ENCODE measurements around the gene CACNB2.
A peak's percentile ranks its signal among the peaks of the same experiment; 100 is the strongest.

CACNB2 gene

GRCh38 chr10:18140149-18140956, at the start of gene CACNB2:
Gene CACNB2, plus strand, starts transcription at chr10:18140424.
- no peak for DNase-seq

DNA sequence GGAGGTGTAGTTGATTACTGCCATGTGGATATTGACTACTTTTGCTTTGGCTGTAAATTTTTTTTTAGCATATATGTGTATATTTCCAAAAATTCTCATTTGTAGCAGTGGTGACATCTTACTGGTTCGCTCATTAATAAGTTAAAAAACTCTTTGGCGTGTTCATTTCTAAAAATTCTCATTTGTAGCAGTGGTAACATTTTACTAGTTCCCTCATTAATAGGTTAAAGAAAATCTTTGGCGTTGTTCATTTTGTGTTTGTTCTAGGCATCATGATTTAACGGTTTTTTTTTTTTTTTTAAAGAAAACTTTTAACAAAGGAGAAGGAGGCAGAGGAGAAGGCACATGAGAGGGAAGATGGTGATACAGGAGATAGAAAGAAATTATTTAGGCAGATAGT, 45.9 kb upstream of the CACNB2 start:
- no peak for DNase-seq

- DNase-seq = no peak
Observed at GRCh38 chr10:18094793-18095192, 45.4 kb upstream of the CACNB2 start.

GRCh38 chr10:18097524-18097923, 42.7 kb upstream of the CACNB2 start:
- no peak for DNase-seq

DNA sequence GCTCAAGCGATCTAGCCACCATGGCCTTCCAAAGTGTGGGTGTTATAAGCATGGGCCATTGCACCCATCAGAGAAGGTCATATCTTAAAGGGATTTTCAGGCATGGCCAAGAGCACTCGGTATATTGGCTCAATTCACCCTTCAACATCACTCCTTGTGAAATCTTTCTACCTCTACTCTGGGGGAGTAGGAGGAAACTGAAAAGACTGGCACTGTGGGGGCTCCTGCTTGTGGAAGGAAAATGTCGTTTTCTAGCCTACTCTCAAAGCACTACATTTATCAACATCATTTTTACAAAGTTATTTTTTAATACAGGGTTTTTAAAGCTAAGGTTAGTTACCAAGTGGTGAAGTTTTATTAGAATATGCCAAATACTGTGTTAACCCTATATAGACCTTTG, 42.0 kb upstream of the CACNB2 start:
- no peak for DNase-seq

GRCh38 chr10:18099415-18099814, 40.8 kb upstream of the CACNB2 start:
- DNase-seq = no peak

GRCh38 chr10:18100669-18101068, 39.6 kb upstream of the CACNB2 start:
- DNase-seq = no peak

DNA sequence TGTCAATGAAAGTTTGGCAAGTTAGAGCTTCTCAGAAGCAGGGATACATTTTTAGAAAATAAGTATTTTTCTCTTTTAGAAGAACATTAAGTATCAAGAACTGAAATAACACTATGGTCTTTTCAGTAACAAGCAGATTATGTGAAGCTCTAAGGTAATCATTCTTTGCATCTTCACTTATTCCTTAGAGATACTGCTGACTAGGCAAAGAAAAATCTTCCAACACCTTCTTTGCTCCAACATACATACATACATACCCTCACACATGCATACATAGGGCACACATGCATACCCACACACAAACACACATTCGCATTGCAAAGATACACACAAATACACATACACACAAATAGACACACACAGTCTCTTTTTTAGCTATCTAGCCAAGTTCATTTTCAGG, 37.8 kb upstream of the CACNB2 start:
- no peak for DNase-seq

GRCh38 chr10:18104223-18104872, 35.9 kb upstream of the CACNB2 start:
- peak; percentile 3 to 15 for DNase-seq

DNA sequence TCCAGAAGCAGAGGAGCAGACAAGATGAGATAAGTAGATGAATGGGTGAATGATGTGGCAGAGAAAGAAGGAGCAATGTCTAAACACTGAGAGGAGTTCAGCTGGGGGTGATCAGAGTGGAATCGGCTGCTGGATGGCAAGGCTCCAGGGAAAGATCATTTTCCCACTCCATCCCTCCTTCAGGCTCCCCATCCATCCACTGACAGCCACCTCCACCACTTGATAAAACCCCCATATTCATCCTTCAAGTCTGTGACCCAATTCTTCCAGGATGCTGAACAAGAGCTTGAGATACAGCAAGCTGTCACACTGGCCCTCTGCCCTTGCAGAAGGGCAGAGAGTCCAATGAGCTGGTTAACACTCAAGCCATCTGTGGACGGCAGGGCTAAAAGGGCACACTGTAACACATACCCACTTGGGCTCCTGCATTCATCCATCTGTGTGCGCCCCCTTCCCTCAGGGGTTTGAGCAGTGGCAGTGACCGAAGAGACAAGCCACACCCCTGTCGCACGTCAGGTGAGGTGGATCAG, 30.8 kb upstream of the CACNB2 start:
- DNase-seq = no peak

DNA sequence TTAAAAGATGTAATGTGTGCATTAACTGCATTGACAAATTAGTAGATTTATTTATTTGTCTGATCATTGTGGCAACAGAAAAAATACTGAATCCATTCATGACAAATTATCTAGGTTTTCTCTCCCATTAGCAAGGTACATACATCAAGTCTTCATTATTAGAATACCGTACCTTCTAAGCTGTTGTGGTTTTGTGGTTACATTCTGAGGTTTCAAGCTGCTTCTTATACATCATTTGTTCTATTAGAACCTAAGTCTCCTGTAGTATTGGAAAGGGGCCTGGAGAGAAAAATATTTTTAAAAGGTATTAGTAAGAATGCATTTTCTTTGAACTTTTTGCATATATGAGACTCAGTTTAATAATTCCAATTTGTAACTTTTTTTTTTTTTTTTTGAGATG, 26.3 kb upstream of the CACNB2 start:
- DNase-seq = no peak

GRCh38 chr10:18117276-18117675, 22.9 kb upstream of the CACNB2 start:
- DNase-seq = no peak

- no peak for DNase-seq
Observed at GRCh38 chr10:18122753-18123152, 17.5 kb upstream of the CACNB2 start.

GRCh38 chr10:18133046-18133445, 7.2 kb upstream of the CACNB2 start:
- DNase-seq = no peak

- DNase-seq = no peak
Observed at GRCh38 chr10:18134509-18134908, 5.7 kb upstream of the CACNB2 start.

DNA sequence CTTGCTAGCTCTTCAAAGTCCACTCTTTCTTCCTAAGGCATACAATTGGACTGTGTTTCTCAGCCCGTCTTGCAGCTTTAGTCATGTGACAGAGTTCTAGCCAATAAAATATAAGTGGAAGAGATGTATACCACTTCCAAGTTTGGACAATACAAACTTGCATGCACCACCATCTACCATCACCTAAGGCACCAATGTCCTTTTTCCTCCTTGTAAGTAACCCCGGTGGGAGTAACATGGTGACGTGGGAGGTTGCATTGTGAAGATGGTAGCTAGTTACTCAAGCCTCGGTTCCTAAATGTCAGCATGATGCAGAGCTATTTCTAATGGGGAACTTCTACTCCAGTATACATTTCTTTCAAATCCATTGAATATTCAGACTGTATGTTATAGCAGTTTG, 5.3 kb upstream of the CACNB2 start:
- no peak for DNase-seq

GRCh38 chr10:18136073-18136791, 4.0 kb upstream of the CACNB2 start:
- DNase-seq = no peak

GRCh38 chr10:18137111-18137510, 3.1 kb upstream of the CACNB2 start:
- DNase-seq = no peak

- DNase-seq = no peak
Observed at GRCh38 chr10:18140957-18141845, 977 bp downstream of the CACNB2 start.

DNA sequence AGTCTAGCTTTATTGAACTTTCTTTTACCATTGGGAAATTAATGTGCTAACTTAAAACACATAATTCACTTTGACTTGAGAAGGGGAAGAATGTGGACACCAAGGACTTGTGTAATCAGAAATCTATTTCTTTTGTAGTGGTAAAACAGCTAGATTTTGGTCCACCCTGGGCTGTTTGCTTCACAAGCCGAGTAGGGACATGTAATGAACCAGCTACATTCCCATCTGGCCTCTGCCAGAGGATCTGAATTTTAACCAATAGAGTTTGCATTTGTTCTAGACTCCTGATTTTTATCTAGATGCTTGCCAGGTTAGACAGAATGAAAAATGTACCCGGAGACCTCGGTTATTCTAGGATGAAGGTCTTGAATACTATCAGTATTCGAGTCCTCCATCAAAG, 1.9 kb downstream of the CACNB2 start:
- no peak for DNase-seq

DNA sequence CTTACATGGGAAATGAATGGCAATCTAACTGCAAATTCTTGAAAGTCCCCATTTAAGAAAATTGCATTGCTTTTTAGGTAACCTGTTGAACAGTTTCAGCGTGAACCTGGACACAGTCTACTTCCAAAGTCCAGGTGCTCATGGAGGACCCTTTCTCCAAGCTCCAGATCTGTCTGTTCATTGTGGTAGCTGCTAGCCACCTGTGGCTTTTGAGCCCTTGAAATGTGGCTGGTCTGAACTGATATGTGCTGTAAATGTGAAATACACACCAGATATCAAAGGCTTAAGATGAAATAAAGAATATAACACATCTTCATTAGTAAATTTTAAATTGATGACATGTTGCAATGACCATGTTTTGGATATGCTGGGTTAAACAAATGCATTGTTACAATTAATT, 4.2 kb downstream of the CACNB2 start:
- DNase-seq = no peak

DNA sequence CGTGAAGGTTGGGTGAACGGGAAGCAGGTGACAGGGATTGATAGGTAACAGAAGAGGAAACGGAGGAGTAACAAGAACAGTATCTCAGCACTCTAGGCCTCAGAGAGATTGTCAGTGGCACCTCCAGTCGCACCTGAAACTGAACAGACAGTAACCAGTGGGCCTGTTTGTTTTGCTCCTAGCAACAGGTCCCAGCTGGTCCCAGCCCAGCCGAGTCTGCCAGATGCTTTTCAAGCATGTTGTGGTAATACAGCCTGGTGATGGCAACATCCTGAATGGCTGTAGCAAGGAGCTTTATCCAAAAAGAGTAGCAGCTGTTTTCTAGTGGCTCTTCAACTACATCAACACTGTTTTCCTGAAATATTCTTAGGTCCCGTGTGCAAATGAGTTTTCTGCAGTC, 4.7 kb downstream of the CACNB2 start:
- DNase-seq = no peak

DNA sequence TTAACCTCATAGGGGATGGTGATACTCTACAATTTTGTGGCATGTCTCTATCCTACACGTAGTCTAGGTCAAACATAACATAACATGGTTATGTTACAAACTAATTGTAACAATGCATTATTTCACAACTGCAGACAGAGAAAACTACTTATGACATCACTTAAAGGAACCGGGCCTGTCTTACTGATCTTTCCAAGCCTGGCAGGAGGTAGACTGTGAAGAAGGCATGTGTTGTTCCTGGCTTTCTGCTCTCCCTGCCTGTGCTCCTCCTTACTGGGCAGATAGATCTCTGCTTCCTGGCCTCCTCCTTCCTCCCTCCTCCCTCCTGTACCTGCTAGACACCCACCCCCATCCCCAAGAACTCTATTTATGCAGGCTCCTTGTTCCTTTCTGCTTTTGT, 5.4 kb downstream of the CACNB2 start:
- no peak for DNase-seq
